ENCODE results near the gene RNF186.
"Not testable (repeated sequence)": the region's sequence is repeated elsewhere in the genome, so short reads cannot be mapped to it uniquely, and the experiment has no call there.

Gene RNF186

GRCh38 chr1:19793360-19794046 is 21.6 kb downstream of the RNF186 start:
- no peak for DNase-seq (ENCODE audit: low read depth)

GRCh38 chr1:19792237-19793002 is 22.7 kb downstream of the RNF186 start:
- DNase-seq (ENCODE audit: low read depth): no peak

- DNase-seq (ENCODE audit: low read depth): not testable (repeated sequence)
These were observed 24.8 kb downstream of the RNF186 start for GRCh38 chr1:19790061-19790975.

GRCh38 chr1:19786988-19787423 is 28.1 kb downstream of the RNF186 start:
- DNase-seq (ENCODE audit: low read depth): no peak

- no peak for DNase-seq (ENCODE audit: low read depth)
These were observed 29.4 kb downstream of the RNF186 start for GRCh38 chr1:19785660-19786059.

GRCh38 chr1:19780267-19780877 is 34.7 kb downstream of the RNF186 start:
- no peak for DNase-seq (ENCODE audit: low read depth)

GRCh38 chr1:19776933-19777332 is 38.1 kb downstream of the RNF186 start:
- DNase-seq (ENCODE audit: low read depth): no peak

- DNase-seq (ENCODE audit: low read depth): no peak
These were observed 38.8 kb downstream of the RNF186 start for GRCh38 chr1:19776287-19776686.

GRCh38 chr1:19775831-19776230 is 39.3 kb downstream of the RNF186 start:
- DNase-seq (ENCODE audit: low read depth): no peak

- no peak for DNase-seq (ENCODE audit: low read depth)
These were observed 39.8 kb downstream of the RNF186 start for GRCh38 chr1:19775317-19775716.

- no peak for DNase-seq (ENCODE audit: low read depth)
These were observed 40.8 kb downstream of the RNF186 start for GRCh38 chr1:19774180-19774785.

GRCh38 chr1:19773485-19773884 is 41.6 kb downstream of the RNF186 start:
- DNase-seq (ENCODE audit: low read depth): no peak

- DNase-seq (ENCODE audit: low read depth): no peak
These were observed 43.0 kb downstream of the RNF186 start for GRCh38 chr1:19772053-19772452.

GRCh38 chr1:19771350-19771749 is 43.7 kb downstream of the RNF186 start:
- no peak for DNase-seq (ENCODE audit: low read depth)

- DNase-seq (ENCODE audit: low read depth): no peak
These were observed 44.5 kb downstream of the RNF186 start for GRCh38 chr1:19770436-19771190.

- DNase-seq (ENCODE audit: low read depth): no peak
These were observed 45.7 kb downstream of the RNF186 start for GRCh38 chr1:19769211-19769932.

- no peak for DNase-seq (ENCODE audit: low read depth)
These were observed 46.5 kb downstream of the RNF186 start for GRCh38 chr1:19768353-19769210.

GRCh38 chr1:19765623-19766022 is 49.5 kb downstream of the RNF186 start:
- no peak for DNase-seq (ENCODE audit: low read depth)

- no peak for DNase-seq (ENCODE audit: low read depth)
These were observed 50.2 kb downstream of the RNF186 start for GRCh38 chr1:19764848-19765247.

Measured in stimulated activated CD8-positive, alpha-beta memory T cell treated with anti-CD3 and anti-CD28 coated beads, Interleukin-12 subunit alpha, Interleukin-12 subunit beta, amount 100 ng/mL, for 4 hours (primary cell).